GM21360 (cell line): Measurements from ENCODE around the gene GPR183.

Experiments
- ATAC-seq: cut with Tn5 transposase; IDR thresholded peaks from one replicate; pipeline ENCODE4 v1.9.1; 2021; ENCODE audit warnings: mild to moderate bottlenecking, moderate library complexity; ENCODE audit not compliant: unreplicated experiment

The GPR183 gene

GRCh38 chr13:99339736-99340397, 32.7 kb upstream of the GPR183 start:
- ATAC-seq = no peak

DNA sequence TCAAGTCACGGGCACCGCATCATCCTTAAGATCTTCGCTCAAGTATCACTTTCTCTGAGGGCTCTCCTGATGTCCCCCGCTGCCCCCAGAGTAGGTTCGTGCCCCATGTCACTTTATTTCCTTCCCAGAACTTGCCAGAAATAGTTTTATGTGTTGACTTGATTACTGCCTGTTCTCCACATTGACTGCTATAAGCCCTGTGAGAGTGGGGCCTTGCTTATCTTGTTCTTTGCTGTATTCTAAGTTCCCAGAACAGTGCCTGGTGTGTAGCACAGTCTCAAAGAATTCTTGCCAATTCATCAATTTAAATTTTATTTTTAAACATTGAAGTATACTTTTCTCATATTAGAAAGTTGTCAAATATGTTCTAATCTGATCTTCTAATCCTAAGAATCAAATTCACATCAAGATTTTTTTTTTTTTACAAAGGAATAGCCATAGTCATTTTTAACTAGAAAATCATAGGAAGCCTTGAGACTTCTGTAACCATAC, 32.1 kb upstream of the GPR183 start:
- no peak for ATAC-seq

DNA sequence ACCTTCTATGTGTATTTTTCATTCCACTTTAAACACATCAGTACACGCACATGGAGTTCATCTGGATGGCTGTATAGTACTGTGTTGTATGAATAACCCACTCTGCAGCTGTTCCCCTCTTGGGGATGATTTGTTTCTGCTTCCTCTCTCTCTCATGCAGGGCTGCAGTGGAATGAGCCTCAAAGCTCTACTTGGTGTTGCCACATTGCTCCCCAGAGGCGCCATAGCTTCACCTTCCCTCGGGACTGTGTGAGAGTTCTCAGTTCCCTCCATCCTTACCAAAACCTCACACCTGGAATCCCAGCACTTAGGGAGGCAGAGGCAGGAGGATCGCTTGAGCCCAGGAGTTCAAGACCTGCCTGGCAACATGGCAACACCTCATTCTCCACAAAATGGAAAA, 28.4 kb upstream of the GPR183 start:
- ATAC-seq = peak; percentile 71

GRCh38 chr13:99335087-99335486, 27.9 kb upstream of the GPR183 start:
- no peak for ATAC-seq

GRCh38 chr13:99334221-99334620, 27.0 kb upstream of the GPR183 start:
- ATAC-seq = no peak

DNA sequence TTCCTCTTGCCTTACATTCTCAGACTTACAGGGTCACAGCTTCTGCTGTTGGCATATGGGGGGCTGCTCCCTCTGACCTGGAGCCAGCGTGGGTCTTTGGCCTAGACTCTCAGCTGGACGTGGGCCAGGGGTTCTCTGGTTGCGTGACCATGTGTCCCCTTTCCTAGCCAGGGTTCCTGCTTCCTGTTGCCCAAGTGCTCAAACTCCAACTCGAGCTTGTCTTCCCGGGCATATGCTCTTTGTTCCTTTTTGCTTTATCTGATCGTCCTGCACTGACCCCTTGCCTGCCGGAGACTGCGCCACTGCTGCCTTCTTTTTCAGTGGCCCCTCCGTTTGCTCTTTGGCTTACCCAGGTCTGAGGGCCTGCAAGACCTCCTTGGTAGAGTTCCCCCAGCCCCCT, 25.3 kb upstream of the GPR183 start:
- no peak for ATAC-seq

- no peak for ATAC-seq
These were observed 24.7 kb upstream of the GPR183 start for GRCh38 chr13:99331881-99332293.

- ATAC-seq = no peak
These were observed 23.7 kb upstream of the GPR183 start for GRCh38 chr13:99330942-99331341.

DNA sequence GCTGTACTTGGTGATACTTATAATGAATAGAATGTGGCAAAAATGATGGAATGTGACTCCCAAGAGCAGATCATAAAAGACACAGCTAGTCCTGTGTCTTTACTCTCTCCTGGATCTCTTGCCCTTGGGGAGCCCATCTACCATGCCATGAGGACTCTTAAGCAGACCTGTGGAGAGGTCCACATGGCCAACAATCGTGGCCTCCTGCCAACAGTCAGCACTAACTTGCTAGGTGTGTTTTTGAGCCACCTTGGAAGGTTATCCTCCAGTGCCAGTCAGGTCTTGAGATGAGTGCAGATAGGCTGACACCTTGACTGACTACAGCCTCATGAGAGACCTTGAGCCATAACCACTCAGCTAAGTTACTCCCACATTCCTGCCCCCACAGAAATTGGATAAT, 22.3 kb upstream of the GPR183 start:
- no peak for ATAC-seq

DNA sequence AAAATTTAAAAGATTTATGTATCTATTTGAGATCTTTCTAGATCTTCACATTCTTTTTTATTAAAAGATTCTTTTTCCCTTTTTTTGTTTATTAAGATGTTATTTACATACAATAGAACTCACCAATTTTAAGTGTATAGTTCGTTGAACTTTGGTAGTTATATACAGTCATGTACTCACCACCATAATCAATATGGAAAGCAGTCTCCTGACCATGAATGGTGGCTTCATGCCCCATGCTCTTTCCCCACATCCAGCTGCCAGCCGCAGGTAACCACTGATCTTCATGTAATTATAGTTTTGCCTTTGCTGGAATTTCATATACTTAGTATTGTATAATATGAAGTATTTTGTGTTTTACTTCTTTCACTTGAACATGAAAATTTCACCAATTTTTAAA, 20.6 kb upstream of the GPR183 start:
- ATAC-seq = no peak

- no peak for ATAC-seq
These were observed 19.9 kb upstream of the GPR183 start for GRCh38 chr13:99327126-99327525.

- ATAC-seq = no peak
These were observed 18.8 kb upstream of the GPR183 start for GRCh38 chr13:99326012-99326411.

- no peak for ATAC-seq
These were observed 16.3 kb upstream of the GPR183 start for GRCh38 chr13:99323488-99323887.

GRCh38 chr13:99322297-99323103, 15.3 kb upstream of the GPR183 start:
- peak; percentile 87 for ATAC-seq

GRCh38 chr13:99321709-99322108, 14.5 kb upstream of the GPR183 start:
- no peak for ATAC-seq

- no peak for ATAC-seq
These were observed 13.7 kb upstream of the GPR183 start for GRCh38 chr13:99320693-99321481.

GRCh38 chr13:99316657-99317256, 9.6 kb upstream of the GPR183 start:
- no peak for ATAC-seq

DNA sequence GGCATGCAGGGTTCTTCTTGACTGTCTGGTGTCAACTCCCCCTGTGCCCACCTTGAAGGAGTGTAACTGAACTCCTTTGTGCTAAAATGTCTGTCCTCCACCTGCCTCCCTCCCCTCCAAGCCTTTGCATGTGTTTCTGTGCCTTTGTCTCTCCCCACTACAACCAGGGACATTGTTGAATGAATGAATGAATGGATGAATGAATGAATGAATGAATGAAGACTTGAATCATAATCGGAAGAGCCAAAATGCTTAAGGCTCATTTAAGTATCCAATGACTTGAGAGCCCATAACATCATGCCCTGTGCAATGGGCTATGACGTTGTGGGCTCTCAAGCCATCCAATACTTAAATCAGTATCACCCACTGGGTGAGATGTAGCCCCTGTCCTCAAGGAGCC, 9.0 kb upstream of the GPR183 start:
- no peak for ATAC-seq

GRCh38 chr13:99315186-99315585, 8.0 kb upstream of the GPR183 start:
- ATAC-seq = no peak

DNA sequence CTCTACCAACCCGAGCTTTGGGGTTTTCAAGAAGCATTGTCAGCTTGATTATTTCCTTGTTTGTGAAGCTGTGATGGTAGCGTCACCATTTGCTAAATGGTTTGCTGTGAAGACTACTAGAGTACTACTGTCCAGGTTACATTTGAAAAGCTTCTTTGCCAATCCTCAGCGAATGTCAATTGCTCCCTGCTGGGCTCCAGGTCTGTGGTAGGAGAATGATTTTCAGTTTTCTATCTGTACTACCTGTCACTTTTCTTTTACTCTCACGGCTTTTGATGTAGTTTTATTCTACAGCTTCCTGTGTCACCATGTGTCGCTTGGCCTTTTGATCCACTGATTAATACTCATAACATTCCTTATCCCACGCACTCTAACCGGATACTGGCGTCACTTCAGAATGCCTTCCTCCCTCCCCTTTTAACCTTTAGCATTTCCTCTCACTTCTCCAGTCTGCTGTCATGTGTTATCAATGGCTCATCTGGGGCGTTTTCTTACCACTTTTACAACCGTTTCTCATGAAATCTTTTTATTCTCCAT, 7.5 kb upstream of the GPR183 start:
- no peak for ATAC-seq

- ATAC-seq = no peak
These were observed 6.7 kb upstream of the GPR183 start for GRCh38 chr13:99313941-99314340.
